Stimulated activated CD8-positive, alpha-beta memory T cell treated with anti-CD3 and anti-CD28 coated beads, Interleukin-15, amount 100 ng/mL, for 24 hours (primary cell): ENCODE results near the gene BGLAP.

ENCODE experiments used
- DNase-seq: peaks from one replicate; pipeline ENCODE4 v3.0.0-alpha.2; 2020; ENCODE audit warnings: low read depth

The BGLAP gene

GRCh38 chr1:156259805-156260204 is 17.8 kb downstream of the BGLAP start:
- DNase-seq, result no peak

GRCh38 chr1:156260896-156261295 is 18.9 kb downstream of the BGLAP start:
- no peak for DNase-seq

GRCh38 chr1:156262461-156263287 is 20.7 kb downstream of the BGLAP start:
- no peak for DNase-seq

GRCh38 chr1:156263288-156263655 is 21.3 kb downstream of the BGLAP start:
- DNase-seq, result no peak

- DNase-seq, result no peak
Measured at GRCh38 chr1:156266051-156266450, 24.1 kb downstream of the BGLAP start.

- DNase-seq, result no peak
Measured at GRCh38 chr1:156268336-156268735, 26.4 kb downstream of the BGLAP start.

- DNase-seq, result no peak
Measured at GRCh38 chr1:156270314-156270713, 28.3 kb downstream of the BGLAP start.

GRCh38 chr1:156276532-156276931 is 34.5 kb downstream of the BGLAP start:
- no peak for DNase-seq

- no peak for DNase-seq
Measured at GRCh38 chr1:156276966-156277381, 35.0 kb downstream of the BGLAP start.

GRCh38 chr1:156279837-156280236 is 37.9 kb downstream of the BGLAP start:
- no peak for DNase-seq

- DNase-seq, result peak; percentile 21
Measured at GRCh38 chr1:156281281-156281680, 39.3 kb downstream of the BGLAP start.

- no peak for DNase-seq
Measured at GRCh38 chr1:156281693-156282478, 39.9 kb downstream of the BGLAP start.

GRCh38 chr1:156282479-156283222 is 40.7 kb downstream of the BGLAP start, which contains the start of gene SMG5:
Gene SMG5, minus strand, starts transcription at chr1:156282825. Its CDS starts 145 bp downstream, at chr1:156282680.
- DNase-seq, result peak; percentile 78

GRCh38 chr1:156283521-156283920 is 41.5 kb downstream of the BGLAP start:
- DNase-seq, result no peak

GRCh38 chr1:156284112-156284511 is 42.1 kb downstream of the BGLAP start, which contains the start of gene TMEM79:
Gene TMEM79, plus strand, starts transcription at chr1:156284325. Its CDS starts 902 bp downstream, at chr1:156285227.
- DNase-seq, result no peak

GRCh38 chr1:156284757-156285156 is 42.8 kb downstream of the BGLAP start:
- DNase-seq, result no peak

- no peak for DNase-seq
Measured at GRCh38 chr1:156285437-156285836, 43.5 kb downstream of the BGLAP start.

- DNase-seq, result no peak
Measured at GRCh38 chr1:156286061-156286460, 44.1 kb downstream of the BGLAP start.

- no peak for DNase-seq
Measured at GRCh38 chr1:156289857-156290256, 47.9 kb downstream of the BGLAP start.

- DNase-seq, result no peak
Measured at GRCh38 chr1:156291226-156292061, 49.5 kb downstream of the BGLAP start.
